Heart left ventricle (tissue), 13 donors: ENCODE measurements around the gene ABCC11.

Experiments used
- POLR2A ChIP-seq, 2 donors: fragments of 450-650 bp; IDR thresholded peaks; one replicate each; pipeline ENCODE4 v1.6.1; 2017; ENCODE audit warnings: antibody characterized with exemption in 2 of 2, mild to moderate bottlenecking in 2 of 2, moderate library complexity in 2 of 2
- TF ChIP-seq, protein P1 (sequence below), 12 donors: fragments of 200-600 bp; sonication (generic) in 4 of 12; IDR thresholded peaks; one replicate each; pipeline versions ENCODE4 v1.5.0 to v1.8.0; 2018 to 2022; ENCODE audit warnings: antibody characterized with exemption in 12 of 12, mild to moderate bottlenecking in 5 of 12
- donor health status: ischemic (EF 13 %, LVEDD 7.1; RV severe dilation, severe dysfunction).
- donor health status: DM: no; HTN: yes; CAD: no.
- donor health status: DM: no; HTN: no; CAD: no.
- donor health status: ischemic (EF 25% LVEDD 6.9; RV normal size, moderate dysfunction).
- donor health status: ischemic (EF 25% LVEDD 5.7; RV mildly dilated, moderate dysfunction).
- donor health status: ischemic (EF 35%, LVEDD 5.7; RV mildly dilated, moderate dysfunction).
- donor health status: nonischemic (EF 11% LVEDD 7.7; RV severe dilation, severe dysfunction).
- donor health status: DM: yes; HTN: yes; CAD: no.
- donor health status: PGD.
- donor health status: ischemic (EF 29% LVEDD 5.4; RV normal size, mild dysfunction).
- donor health status: nonischemic (EF 23%, LVEDD 6.1; RV moderate dilation, normal function).

DNA sequence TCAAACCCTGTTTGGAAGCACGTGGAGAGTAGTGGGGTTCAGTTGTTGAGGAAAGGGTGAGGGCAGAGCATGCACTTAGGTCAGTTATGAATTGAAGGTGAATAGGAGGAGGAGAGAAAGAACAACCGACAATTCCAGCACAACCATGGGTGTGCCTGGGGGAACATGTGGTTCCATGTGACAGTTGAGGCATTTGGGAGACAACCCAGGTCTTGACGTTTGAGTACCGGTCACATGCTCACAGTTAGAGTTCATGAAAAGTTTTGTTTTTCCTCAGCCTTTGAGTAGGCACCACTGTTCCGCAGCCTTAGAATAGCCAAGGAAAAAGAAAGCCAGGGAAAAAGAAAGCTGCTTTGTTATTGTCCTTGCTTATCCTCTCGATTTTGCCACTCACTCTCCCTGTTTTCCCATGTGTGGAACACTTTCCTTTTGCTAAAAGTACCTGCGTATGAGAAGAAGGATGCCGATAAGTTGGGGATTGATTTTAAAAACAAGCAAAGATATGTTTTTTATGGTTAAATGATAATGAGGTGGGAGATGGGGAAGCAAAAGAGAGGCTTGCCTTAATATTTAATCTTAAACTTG lies 25.6 kb upstream of the ABCC11 start:
- TF ChIP-seq, protein P1, sequence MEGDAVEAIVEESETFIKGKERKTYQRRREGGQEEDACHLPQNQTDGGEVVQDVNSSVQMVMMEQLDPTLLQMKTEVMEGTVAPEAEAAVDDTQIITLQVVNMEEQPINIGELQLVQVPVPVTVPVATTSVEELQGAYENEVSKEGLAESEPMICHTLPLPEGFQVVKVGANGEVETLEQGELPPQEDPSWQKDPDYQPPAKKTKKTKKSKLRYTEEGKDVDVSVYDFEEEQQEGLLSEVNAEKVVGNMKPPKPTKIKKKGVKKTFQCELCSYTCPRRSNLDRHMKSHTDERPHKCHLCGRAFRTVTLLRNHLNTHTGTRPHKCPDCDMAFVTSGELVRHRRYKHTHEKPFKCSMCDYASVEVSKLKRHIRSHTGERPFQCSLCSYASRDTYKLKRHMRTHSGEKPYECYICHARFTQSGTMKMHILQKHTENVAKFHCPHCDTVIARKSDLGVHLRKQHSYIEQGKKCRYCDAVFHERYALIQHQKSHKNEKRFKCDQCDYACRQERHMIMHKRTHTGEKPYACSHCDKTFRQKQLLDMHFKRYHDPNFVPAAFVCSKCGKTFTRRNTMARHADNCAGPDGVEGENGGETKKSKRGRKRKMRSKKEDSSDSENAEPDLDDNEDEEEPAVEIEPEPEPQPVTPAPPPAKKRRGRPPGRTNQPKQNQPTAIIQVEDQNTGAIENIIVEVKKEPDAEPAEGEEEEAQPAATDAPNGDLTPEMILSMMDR (IDR thresholded peaks at IDR 0.05): no peak
- no peak for TF ChIP-seq POLR2A (IDR thresholded peaks at IDR 0.05)
